GM12873 (cell line): ENCODE data around the gene CDH2.

Source experiments
- TF ChIP-seq, protein P1 (sequence below): IDR thresholded peaks from 2 replicates; pipeline ENCODE4 v1.5.1; 2012; ENCODE audit warnings: low read depth, mild to moderate bottlenecking, moderate library complexity, low read length, control low read depth; ENCODE audit not compliant: insufficient read depth; ENCODE audit errors: missing control alignments

CDH2 gene

DNA sequence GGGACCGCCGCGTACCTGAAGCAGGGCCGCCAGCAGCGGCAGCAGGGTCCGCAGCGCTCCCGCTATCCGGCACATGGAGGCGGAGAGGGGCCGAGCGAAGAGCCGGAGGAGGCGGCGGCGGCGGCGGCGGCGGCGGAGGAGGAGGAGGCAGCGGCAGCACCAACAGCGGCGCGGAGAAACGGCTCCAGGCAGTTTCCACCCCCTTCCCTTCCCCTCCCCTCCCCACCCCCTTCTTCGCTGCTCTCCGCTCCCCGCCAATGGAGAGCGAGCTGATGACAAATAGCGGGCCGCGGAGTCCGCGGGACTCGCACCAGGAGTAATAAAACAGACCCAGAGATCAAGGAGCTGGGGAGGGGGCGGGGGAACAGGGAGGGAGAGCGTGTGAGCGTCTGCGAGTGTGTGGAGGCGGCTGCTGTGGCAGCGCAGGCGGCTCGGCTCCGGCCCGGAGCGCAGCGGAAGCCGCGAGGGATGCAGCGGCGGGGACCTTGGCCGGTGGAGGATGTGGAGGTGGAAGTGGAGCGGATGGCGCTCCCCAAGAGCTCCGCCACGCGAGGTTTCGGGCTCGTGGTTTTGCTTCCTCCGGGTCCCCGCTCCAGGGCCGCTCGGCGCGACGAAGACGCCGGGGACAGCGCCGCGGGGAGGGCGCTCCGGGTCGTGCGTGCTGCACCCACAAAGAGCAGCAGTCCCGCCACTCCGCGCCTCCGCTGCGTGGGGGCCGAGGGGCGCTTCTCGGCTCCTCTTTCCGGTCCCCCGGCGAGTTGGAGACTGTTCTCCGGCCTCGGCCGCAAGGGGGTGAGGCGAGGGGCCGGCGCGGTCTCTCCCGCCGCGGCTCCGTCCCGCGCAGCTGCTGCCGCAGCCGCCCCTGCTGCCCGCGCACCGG, at the start of gene CDH2:
Gene CDH2, minus strand, starts transcription at position 183 of the 880 bp plus-strand sequence. Its CDS starts 108 bp downstream, at position 75.
- TF ChIP-seq, protein P1, sequence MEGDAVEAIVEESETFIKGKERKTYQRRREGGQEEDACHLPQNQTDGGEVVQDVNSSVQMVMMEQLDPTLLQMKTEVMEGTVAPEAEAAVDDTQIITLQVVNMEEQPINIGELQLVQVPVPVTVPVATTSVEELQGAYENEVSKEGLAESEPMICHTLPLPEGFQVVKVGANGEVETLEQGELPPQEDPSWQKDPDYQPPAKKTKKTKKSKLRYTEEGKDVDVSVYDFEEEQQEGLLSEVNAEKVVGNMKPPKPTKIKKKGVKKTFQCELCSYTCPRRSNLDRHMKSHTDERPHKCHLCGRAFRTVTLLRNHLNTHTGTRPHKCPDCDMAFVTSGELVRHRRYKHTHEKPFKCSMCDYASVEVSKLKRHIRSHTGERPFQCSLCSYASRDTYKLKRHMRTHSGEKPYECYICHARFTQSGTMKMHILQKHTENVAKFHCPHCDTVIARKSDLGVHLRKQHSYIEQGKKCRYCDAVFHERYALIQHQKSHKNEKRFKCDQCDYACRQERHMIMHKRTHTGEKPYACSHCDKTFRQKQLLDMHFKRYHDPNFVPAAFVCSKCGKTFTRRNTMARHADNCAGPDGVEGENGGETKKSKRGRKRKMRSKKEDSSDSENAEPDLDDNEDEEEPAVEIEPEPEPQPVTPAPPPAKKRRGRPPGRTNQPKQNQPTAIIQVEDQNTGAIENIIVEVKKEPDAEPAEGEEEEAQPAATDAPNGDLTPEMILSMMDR = no peak

DNA sequence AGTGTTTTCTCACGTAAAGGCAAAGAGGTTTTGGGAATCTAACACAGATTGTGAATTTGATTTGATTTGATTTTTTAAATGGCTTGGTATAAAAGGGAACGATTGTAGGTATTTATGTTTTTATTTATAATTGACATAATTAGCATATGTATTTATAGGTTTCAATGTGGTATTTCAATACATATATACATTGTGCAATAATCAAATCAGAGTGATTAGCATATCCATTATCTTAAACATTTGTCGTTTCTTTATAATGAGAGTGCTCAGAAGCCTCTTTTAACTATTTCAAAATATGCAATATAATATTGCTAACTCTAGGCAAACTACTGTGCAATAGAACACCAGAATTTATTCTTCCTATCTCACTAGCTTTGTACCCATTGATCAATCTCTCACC, 35.1 kb upstream of the CDH2 start:
- TF ChIP-seq, protein P1 = no peak

DNA sequence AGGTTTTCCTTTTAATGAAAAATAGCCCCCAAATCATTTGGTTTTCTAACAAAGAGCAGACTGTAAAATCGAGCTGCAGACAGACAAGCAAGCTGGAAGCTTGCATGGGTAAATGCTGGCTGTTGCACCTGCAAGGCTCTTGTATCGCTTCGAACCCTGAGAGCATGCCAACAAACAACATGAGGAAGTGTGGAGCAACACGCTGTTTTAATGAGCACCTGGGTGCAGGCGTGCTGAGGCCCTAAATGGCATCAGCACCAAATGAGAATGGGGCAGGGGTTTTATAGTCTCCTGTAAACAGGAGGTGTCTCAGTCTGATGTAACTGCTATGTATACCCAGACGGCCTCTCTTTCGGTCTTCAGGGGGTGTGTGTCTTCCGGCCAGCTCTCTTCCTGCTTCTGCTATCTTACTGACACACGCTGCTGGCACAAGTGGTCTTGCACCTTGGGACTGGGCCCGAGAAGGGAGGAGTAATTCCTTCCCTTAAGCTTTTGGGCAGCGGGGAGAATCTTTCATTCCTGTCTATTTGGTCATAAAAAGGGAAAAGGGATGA, 31.9 kb upstream of the CDH2 start:
- TF ChIP-seq, protein P1 = no peak

DNA sequence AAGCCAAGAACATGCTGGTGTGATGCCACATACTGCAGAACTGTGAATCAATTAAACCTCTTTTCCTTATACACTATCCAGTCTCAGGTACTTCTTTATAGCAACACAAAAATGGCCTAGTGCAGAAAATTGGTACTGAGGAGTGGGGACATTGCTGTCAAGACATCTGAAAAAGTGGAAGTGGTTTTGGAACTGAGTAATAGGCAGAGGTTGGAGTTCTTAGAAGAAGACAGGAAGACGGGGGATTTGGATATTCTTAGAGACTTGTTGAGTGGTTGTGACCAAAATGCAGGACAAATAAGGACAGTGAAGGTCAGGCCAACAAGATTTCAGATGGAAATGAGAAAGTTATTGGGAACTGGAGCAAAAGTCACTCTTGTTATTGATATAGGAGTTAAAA, 31.3 kb upstream of the CDH2 start:
- TF ChIP-seq, protein P1 = no peak

DNA sequence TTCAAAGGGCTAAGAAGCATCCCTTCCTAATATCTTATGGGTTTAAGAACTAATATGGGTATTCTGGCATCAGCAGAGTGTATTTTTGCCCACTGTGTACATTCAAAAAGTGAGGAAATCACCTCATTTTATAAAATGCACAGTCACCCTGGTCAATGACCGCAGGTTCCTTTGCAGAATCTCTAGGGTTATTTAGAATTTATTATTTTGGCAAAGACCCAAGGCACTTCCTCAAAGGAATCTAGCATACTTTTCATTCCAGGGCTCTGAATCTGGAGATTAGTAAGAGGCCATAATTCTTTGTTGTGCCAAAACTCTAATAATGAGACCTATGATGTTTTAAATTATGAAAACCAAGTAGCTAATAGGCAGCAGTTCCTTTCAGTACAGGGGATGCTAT, 27.2 kb upstream of the CDH2 start:
- TF ChIP-seq, protein P1 = no peak

DNA sequence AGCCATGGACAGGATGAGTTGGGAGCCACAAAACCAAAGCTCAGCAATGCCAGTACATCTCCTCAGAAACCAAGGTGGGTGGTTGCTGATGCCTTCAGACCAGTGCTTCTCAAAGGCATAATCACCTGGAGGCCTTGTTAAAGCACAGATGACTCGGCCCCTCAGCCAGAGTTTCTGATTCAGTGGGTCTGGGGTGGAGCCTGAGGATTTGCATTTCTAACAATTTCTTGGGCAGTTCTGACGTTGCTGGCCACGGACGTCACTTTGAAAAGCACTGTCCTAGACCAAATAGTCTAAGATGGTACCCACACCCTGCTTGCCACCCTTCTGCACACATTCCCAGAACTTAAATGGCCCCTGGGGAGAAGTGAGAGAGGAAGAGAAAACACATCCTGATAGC, 24.1 kb upstream of the CDH2 start:
- TF ChIP-seq, protein P1 = no peak

DNA sequence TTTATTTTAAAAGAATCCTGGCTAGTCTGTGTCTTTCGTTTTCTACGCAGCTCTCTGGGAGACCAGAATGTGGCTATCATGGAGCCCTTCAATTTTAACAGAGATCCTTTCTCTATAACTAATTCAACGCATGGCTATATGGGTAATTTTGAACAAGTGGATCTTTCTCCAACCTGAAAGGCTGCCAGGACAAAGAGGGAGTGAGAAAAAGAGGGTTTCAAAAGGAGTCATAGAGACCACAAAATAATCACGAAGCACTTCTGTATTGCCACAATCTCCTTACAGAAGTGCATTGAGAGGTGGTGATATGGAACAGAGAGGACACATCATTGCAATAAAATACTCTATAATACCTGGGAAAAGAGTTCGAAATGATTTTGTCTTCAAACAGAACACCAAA, 21.7 kb upstream of the CDH2 start:
- TF ChIP-seq, protein P1 = no peak
